ENCODE results near the gene FOXP1. TPM values are rescaled to one million over a fixed set of nuclear protein-coding genes. Genes with fewer than 3 reads are reported as not detected.

The FOXP1 gene
- total and polyA plus RNA-seq, 2 of the 8 experiments (the other 6 are each of a cell fraction or from before 2014, with no cell fraction given), result 13.9 to 25.4 TPM

DNA sequence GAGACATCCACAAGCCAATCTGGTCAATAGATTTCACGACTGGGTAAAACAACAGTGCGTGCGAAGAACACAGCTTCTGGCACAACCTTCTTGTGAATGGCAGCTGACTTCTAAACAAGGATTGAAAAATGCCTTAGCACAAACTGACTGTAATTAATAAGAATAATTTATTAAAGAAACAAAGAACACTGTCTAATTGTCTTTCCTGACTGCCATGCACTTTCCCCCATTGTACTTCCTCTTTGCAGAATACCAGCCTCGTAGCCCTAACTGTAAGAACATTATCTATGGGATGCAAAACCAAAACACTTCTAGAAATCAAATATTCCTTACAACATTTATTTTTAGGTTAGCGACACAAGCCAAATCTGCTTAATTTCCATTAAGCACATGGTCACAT, 6.5 kb downstream of the FOXP1 start (continued):
- TF ChIP-seq TEAD4 (IDR thresholded peaks at IDR 0.05; ENCODE audit: low read depth, low read length) (no peak), SP4 (IDR thresholded peaks at IDR 0.05; ENCODE audit: low read length) (no peak), TBP (IDR thresholded peaks at IDR 0.05; ENCODE audit: low read depth, low read length) (no peak)

Measured in H1 (cell line).